HG03342 (cell line): Measurements from ENCODE around the gene MANF.
A peak's percentile ranks its signal among the peaks of the same experiment; 100 is the strongest.

Source experiments
- ATAC-seq: cut with Tn5 transposase; IDR thresholded peaks from one replicate; pipeline ENCODE4 v1.9.1; 2021; ENCODE audit warnings: mild to moderate bottlenecking, moderate library complexity; ENCODE audit not compliant: unreplicated experiment

The MANF gene

DNA sequence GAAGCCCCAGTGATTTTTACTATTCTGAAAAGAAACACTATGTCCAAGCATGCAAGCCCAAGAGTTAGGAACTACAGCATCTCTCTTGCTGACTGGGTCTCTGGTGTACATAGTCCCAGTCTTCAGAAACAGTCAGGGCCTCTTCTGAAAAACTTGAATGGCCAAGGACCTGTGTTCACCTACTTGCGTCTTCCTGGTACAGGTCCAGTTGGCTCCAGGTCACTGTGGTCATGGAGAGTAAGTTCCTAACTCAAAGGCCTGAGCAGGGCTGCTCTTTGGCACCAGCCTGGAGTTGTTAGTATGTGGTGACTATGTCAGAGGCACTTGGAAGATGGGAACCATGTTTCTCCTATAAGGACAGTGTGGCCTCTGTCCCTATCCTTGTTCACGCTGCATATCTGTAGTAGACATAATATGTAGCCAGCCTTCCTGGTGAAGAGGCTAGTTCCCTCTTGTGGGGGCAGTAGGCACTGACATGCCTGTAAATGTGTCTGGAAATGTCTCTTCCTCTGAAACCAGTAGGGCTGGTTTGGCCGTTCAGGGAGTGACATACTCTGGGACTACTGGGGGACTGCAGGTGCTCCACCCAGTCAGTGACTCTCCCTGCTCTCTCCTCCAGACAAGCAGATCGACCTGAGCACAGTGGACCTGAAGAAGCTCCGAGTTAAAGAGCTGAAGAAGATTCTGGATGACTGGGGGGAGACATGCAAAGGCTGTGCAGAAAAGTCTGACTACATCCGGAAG, 3.4 kb downstream of the MANF start:
- no peak for ATAC-seq

DNA sequence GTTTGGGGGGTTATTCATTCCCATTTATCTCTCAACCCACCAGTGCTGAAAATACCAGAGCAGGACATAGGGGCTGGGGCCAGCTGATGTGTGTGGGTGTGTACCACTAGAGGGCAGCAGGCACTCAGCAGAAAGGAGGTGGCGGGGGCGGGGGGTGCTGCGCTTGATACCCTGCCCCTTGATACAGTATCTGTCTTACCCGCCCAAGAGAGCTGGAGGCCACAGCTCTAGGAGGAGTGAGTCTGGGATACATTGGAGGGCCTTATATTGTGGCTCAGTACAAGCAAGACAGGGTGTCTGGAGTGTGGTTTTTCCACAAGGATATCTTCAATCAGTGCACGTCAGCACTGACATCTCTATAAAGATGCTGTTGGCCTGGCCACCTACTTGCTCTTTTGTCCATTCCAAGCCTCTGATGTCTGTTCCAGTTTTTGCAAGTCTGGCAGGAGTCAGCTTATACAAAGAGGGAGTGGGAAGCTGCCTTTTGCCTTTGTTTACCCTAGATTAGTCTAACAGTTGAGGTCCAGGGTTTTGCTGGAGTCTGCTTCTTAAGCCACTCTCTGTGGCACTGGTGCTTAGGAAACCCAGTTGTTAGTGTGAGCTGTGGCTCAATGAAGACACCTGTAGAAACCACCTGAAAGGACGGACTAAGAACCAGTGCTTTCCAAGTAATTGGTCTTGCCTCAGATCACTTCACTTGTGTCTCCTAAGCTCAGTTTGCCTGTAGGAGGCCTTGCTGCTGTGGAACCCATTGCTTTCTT, 4.5 kb downstream of the MANF start:
- no peak for ATAC-seq

DNA sequence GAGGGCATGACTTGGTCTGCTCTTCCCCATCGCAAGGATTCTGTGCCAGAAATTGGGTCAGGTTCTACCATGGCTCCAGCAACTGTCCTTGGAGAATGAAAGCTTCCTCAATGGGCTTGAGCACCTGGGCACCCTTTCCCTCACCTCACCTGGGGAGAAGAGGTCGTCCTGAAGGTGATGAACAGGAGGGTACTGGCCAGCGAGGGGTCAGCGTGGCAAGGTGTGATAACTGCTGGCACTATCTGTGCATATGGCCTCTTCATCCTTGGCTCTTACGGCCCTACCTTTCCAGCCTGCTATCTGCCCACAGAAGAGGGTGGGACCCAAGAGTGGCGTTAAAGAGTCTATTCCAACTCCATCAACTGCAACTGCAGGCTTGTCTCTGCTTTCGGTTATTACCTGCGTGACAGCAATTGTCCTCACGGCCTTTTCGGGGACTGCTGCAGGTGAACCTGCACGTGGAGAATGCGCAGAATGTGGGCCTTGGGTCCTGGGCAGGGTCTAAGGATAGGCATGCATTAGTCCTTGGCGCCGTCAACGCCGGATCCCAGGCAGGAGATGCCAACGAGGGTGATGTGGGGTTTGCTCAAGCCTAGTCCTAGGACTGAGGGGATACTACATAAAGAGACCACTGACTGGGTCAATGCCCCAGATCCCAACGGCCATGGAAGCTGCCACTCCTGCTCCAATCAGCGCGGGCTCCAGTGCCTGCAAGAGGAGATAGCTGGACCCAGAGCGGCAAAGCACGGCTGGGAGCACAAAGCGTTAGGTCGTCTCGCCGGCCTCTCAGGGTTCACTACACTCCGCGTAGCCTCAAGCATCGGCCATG, 5.4 kb downstream of the MANF start:
- no peak for ATAC-seq

DNA sequence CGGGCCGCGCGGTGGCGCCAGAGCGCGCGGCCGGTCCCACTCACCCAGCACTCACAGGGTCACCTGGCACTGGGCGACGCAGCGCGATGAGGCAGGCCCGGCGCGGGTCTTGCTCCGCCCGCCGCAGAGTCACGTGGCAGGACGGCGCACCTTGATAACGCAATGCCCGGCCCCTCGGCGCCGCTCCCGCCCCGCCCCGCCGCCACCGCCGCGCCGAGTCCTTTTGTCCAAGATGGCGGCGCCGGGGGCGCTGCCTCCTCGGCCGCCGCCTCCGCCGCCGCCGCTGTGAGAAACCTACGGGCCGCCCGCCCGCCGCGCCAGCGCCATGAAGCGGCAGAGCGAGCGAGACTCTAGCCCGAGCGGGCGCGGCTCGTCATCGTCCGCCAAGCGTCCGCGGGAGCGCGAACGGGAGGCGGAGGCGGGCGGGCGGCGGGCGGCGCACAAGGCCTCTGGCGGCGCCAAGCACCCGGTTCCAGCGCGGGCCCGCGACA, 6.0 kb downstream of the MANF start, which contains the start of gene RBM15B:
RBM15B (plus strand) TSS at position 211 of the 491 bp plus-strand sequence; CDS start at position 326, 115 bp downstream.
- ATAC-seq = peak; percentile 93

DNA sequence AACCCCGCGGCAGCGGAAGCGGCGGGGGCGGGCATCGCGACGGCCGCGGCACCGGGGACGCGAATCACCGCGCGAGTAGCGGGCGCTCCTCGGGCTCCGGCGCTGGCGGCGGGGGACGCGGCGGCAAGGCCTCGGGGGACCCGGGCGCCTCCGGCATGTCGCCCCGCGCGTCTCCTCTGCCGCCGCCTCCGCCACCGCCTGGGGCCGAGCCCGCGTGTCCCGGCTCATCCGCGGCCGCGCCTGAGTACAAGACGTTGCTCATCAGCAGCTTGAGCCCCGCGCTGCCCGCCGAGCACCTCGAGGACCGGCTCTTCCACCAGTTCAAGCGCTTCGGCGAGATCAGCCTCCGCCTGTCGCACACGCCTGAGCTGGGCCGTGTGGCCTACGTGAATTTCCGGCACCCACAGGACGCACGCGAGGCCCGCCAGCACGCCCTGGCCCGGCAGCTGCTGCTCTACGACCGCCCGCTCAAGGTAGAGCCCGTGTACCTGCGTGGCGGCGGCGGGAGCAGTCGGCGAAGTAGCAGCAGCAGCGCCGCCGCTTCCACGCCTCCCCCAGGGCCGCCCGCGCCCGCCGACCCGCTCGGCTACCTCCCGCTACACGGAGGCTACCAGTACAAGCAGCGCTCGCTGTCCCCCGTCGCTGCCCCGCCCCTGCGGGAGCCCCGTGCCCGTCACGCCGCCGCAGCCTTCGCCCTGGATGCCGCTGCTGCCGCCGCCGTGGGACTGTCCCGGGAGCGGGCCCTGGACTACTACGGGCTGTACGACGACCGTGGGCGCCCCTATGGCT, 6.7 kb downstream of the MANF start:
- peak; percentile 2 for ATAC-seq

DNA sequence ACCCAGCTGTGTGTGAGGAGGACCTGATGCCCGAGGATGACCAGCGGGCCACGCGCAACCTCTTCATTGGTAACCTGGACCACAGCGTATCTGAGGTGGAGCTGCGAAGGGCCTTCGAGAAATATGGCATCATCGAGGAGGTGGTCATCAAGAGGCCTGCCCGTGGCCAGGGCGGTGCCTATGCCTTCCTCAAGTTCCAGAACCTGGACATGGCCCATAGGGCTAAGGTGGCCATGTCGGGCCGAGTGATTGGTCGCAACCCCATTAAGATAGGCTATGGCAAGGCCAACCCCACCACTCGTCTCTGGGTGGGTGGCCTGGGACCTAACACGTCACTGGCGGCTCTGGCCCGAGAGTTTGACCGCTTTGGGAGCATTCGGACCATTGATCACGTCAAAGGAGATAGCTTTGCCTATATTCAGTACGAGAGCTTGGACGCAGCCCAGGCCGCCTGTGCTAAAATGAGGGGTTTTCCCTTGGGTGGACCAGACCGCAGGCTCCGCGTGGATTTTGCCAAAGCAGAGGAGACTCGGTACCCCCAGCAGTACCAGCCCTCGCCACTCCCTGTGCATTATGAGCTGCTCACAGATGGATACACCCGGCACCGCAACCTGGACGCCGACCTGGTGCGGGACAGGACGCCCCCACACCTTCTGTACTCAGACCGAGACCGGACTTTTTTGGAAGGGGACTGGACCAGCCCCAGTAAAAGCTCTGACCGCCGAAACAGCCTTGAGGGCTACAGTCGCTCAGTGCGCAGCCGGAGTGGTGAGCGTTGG, 7.5 kb downstream of the MANF start:
- ATAC-seq = no peak

DNA sequence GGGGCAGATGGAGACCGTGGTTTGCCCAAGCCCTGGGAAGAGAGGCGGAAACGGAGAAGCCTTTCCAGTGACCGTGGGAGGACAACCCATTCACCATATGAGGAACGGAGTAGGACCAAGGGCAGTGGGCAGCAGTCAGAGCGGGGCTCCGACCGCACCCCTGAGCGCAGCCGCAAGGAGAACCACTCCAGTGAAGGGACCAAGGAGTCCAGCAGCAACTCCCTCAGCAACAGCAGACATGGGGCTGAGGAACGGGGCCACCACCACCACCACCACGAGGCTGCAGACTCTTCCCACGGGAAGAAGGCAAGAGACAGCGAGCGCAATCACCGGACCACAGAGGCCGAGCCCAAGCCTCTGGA, 8.0 kb downstream of the MANF start:
- no peak for ATAC-seq

DNA sequence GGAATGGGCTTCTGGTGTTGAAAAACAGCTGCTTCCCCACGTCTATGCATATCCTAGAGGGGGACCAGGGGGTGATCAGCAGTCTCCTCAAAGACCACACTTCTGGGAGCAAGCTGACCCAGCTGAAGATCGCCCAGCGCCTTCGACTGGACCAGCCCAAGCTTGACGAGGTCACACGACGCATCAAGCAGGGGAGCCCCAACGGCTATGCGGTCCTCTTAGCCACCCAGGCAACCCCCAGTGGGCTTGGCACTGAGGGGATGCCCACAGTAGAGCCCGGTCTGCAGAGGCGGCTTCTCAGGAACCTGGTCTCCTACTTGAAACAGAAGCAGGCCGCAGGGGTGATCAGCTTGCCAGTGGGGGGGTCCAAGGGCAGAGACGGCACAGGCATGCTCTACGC, 8.5 kb downstream of the MANF start:
- no peak for ATAC-seq

DNA sequence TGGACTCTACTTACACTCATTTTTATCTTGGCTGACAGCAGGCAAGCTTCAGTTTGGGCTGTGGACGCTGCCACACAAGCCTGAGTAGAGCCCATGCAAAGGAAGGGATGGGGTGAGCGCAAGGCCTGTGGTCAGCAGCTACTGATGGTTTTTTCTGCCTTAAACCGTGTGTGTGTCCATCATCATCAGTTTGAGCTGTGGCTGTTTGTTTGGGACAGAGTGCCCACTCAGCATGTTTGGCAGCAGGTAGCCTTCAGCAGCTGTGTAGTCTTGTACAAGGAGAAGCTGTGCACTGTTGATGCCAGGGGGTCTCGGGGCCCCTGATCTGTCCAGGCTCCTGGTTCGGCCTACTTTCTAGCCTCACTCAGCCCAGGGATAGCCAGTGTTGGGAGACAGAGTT, 9.4 kb downstream of the MANF start:
- no peak for ATAC-seq

DNA sequence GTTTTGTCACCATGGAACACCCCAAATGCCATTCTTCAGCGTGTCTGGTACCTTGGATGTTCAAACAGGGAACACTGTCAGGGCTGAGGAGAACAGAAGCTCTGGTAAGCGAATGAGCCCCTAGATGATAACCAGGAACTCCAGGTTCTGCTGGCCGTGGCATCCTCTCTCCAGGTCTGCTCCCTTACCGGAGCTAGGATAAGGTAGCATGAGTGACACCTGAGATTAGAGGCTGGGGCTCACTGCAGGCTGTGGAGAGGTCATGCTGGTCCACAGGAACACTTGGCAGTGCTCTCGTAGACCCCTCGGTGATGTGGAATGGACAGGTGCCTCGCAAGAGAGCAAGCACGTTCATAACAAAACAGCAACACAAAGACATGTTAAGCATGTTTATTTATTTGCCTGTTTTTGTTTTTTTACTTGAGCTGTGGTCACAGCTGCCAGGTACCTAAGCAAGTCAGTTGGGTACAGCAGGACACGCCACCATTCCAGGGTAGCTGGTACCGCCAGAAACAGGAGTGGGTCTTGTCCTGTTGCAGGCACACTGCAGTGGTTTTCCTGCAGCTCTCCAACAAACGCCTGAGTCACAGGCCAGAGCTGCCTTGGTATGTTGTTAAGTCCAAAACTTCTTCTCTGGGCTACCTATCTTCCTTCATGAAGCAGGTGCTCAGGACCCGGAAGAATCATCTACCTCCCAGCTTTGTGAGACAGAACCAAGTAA, 10.6 kb downstream of the MANF start:
- ATAC-seq = no peak

DNA sequence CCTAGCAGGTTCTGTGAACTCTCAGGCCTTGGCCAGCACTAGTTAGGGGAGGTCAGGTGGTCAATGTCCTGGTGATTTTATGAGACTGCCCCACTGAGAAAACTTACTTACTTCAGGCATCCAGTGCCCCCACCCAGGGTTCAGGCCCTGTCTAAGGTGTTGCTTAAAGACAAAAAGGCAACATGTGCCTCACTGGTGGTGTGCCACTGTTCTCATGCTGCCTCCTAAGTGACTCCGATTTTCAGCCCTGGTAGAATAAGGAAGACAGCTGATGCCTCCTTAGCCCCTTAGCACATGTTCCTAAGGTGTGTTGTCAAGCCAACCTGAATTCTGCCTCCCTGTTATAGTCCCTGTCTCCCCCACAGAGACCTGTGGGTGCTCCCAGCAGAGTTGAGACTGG, 11.3 kb downstream of the MANF start:
- ATAC-seq = no peak

DNA sequence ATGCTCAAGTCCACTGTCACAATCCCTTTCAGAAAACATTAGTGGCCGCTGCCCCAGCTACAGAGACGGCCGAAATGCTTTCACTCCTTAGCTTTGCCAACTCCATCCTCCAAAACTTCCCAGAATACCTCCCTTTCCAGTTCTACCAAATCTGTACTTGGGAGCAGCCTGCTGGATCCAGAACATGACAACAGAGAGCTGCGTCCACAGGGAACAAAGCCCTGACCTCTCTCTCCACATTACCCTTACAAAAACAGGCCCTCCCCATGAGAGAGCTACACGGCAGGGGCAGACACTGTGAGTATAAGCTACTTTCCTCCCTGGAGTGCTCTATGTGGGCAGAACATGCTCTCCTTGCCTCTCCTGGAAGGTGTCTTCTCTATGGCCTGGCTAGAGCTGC, 12.3 kb downstream of the MANF start:
- no peak for ATAC-seq

DNA sequence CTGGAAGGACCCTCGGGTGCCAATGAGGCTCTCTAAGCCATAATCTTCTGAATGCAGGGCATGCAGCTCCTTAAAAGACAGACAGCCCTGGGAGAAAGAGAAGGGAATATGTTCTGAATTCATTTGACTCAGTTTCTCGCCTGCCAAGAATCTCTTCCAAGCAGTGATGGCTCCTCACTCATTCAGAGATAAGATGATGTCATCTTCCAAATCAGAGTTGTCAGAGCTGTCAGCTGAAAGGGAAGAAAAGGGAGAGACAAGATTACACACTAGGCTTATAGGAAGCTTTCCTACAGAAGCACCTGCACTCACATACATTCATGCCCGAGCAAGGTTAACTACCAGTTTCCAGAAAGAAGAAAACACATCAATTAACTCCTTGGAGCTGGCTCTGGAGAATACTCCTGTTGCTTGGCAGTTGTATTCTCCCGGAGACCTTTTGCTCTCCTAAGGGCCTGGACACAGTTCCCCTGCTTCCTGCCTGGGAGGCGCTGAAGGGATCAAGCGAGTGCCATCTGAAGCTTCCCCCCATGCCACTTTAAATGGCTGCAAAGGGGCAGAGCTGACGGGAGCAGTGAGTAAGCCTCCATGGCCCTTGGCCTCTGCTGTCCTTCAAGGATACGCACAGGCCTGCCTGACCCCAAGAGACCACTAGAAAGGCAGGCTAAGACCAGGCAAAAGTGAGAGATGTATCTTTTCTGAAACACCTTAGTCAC, 13.7 kb downstream of the MANF start:
- ATAC-seq = no peak

DNA sequence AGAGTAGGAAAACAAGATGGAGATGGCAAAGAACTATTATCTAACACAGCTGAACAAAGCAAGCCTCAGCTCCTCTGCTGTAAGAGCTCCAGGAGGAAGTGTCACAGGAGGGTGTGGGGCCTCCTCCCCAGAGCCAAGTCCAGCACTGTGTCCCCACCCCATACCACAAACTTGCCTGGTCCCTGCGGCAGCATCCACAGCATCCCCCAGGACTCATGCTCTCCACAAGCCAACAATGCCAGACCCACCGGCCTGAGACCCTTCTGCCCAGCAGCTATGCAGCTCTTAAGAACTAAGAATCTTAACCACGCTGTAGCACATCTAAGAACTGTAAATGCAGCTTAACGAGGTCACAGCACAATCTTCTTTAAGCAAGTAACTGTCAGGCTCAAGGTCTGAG, 15.1 kb downstream of the MANF start:
- ATAC-seq = no peak

DNA sequence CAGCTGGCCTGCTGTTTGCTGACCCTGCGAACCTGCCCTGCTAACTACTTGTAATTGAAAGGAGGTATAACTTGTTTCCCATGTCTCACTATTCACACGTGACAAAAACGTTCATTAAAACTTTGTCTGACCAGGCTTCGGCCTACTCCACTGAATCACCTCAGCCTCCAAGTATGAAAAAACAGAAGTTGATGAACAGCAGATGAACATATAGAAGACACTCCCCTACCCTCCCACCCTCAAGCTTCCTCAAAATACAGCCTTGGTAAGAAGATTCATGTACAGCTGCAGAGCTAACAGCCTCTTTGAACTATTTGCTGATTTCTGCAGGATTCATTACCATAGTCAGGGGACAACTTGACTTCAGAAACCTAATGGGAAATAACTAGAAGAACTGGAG, 16.6 kb downstream of the MANF start:
- no peak for ATAC-seq

DNA sequence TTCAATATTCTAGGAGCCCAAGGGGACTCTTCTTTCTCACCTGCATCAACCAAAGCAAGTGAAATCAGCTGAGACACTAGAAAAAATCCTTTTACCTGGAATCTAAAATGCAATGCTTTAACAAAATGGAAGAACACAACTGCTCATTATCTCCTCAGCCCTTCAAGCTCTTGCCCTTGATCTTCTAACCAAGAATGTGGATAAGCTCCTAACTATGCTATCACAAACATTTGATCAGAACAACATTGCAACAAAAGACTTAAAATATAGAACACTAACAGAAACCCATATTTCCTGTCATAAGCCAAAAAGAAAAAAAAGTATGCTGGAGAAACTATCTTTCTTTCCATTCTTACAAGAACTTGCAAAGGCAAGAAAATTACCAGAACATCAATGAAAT, 18.6 kb downstream of the MANF start:
- no peak for ATAC-seq

DNA sequence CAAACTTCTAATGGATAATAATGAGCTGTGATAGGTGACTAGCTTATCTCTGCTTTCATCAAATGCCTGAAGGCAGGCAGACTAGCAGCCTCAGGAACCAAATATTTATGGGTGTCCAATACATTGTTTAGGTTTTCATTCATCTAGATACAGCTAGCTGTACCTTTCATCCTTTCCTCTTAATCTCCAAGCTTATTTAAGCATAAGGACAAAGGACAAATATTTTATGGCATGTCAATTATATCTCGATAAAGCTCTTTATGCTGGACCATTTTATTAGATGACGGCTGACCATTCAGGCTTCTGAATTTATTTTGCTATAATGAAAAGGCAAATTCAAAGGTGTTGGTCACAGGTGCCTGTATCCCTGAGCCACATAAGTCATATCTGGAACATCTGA, 22.9 kb downstream of the MANF start:
- ATAC-seq = no peak

DNA sequence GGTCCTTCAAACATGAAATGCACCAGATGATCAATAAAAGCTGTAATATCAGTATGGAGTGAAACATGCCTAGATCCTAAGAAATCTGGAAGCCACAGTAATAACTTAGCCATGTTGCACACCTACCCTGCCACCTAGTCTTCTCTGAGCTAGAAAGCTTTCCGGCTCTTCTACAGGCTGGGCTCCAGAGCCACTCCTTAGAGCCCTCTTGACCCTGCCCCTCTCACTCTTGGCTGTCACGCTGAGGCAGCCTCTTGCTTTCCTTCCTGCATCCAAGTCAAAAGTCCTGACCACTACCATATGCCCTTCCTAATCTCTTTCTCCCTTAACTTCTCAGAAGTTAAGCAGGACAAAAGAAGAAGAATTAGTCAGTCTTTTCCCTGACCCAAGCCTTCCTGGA, 23.7 kb downstream of the MANF start:
- no peak for ATAC-seq

DNA sequence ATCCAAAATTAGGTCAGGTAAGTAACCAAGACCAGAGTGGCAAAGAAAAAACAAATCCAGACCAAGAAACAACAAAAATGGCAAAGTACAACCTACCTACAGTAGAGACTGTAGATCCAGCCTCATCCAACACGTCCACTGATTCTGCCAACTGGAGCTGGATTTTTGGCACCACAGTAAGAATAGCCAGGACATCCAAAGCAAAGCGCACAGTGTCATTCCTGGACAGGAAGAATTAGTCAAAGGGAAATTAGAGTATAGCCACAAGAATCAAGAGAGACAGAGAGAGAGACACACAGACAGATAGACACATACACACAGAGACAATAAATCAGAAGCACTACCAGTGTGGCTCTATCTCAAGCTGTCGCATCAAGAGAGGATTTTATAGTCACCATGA, 37.1 kb downstream of the MANF start:
- ATAC-seq = no peak
